Keratinocyte (primary cell): ENCODE results near the gene PDE3A.
"Not testable (repeated sequence)": the region's sequence is repeated elsewhere in the genome, so short reads cannot be mapped to it uniquely, and the experiment has no call there.

ENCODE experiments used
- CTCF ChIP-seq, 3 experiments: IDR thresholded peaks in 1 of 3; conservative IDR thresholded peaks in 1 of 3; optimal IDR thresholded peaks in 1 of 3; 2 replicates in 2 of 3; 3 replicates in 1 of 3; pipeline versions ENCODE3 to v1.5.1; 2011; ENCODE audit warnings: low read length in 3 of 3, mild to moderate bottlenecking in 3 of 3, moderate library complexity in 2 of 3, control low read depth in 1 of 3, inconsistent platforms in 1 of 3; ENCODE audit not compliant: insufficient read depth in 2 of 3; ENCODE audit errors: extremely low read depth in 1 of 3
- EZH2 ChIP-seq: IDR thresholded peaks from one replicate; pipeline ENCODE4 v1.6.1; 2012; ENCODE audit warnings: inconsistent platforms, mild to moderate bottlenecking, low read length, moderate library complexity

- not testable (repeated sequence) for TF ChIP-seq CTCF (optimal IDR thresholded peaks at IDR 0.05 in 1 of 3, IDR thresholded peaks at IDR 0.05 in 1 of 3, conservative IDR thresholded peaks at IDR 0.05 in 1 of 3; ENCODE audit: extremely low read depth in 1 of 3, insufficient read depth in 2 of 3, low read length in 3 of 3); EZH2
Observed at GRCh38 chr12:20384836-20385235, 16.5 kb downstream of the PDE3A start.
